ENCODE data around the gene UNC5C. TPM values are rescaled to one million over a fixed set of nuclear protein-coding genes. Genes with fewer than 3 reads are reported as not detected.

The UNC5C gene
- total RNA-seq: not detected

DNA sequence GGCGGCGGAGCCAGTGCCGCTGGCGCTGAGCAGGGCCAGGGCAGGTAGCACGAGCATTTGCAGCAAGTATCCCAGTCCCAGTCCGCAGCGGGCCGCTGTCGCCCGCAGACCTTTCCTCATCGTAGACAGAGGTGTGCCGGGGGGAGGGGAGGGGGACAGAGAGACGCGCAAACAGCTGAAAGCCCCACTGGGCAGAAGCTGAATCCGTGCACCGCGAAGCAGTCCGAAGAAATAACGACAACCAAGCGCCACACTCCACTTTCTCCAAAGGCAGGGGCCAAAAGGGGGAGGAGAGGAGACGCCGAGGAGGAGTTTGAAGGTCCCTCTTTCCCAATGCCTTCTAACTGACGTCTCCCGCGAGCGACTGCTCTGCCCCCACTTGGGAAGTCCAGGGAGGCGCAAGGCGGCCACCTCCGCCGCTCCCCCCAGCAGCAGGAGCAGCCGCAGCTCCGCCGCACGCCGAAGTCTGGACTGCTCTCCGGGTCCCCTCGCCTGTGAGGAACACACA lies at the start of gene UNC5C:
Gene UNC5C, minus strand, starts transcription at position 236 of the 508 bp plus-strand sequence.
- POLR2A ChIA-PET: no interaction called here
- Mint-ChIP-seq H3K27me3 (peaks cover 50% of the 10 kb centered on the region), H3K4me3 (peak within 1 kb of the TSS; percentile 69), H3K27ac (no peak within 1 kb of the TSS), H3K36me3 (no peaks in the 10 kb centered on the region), H3K9me3 (no peaks in the 10 kb centered on the region), H3K4me1 (ENCODE audit: low read depth) (peaks cover 8% of the 10 kb centered on the region)
- no peak for DNase-seq
- CTCF ChIA-PET: interaction anchor here (0.6 kb wide), 1 partner anchor 319 kb away, joined by 3 read pairs; no protein-coding TSS in a partner anchor
- intact Hi-C loops (cut with micrococcal nuclease): no loop called here

DNA sequence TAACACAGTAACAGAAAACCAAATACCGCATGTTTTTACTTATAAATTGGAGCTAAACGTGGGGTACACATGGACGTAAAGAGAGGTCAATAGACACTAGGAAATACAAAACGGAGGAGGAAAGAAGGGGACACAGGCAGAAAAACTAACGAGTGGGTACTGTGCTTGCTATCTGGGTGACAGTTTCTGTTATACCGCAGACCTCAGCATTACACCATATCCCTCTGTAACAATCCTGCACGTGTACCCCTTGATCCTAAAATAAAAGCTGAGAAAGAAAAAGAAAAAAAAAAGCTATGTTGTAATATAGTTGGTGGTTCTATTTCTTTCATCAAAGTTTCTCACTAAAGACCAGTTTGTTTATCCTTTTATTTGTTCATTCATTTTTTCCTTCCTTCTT lies 47.9 kb upstream of the UNC5C start:
- no peak for DNase-seq
- Mint-ChIP-seq H3K4me1 (ENCODE audit: low read depth) (peaks cover 4% of the 10 kb centered on the region), H3K27ac (no peak overlapping the region), H3K4me3 (no peak overlapping the region), H3K9me3 (no peaks in the 10 kb centered on the region), H3K27me3 (no peaks in the 10 kb centered on the region), H3K36me3 (no peaks in the 10 kb centered on the region)
- ChIA-PET POLR2A (no interaction called here), CTCF (no interaction called here)
- intact Hi-C loops (cut with micrococcal nuclease): no loop called here

DNA sequence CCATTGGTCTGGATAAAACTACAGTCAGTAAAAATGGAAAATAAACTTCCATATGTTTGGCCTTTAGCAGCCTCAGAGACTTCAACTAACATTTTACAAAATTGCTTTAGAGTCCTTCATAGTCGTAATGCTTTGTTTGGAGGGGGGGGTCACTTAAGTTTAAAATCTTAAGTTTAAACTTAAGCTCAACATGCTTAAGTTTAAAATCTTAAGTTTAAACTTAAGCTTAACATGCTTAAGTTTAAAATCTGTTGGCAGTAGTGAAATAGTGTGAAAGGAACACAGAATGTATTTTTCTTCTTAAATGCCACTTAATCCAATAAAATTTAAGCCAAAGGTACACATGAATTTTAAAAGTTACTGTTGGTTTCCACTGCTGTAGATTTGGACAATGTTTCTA lies 45.9 kb upstream of the UNC5C start:
- DNase-seq: no peak
- POLR2A ChIA-PET: no interaction called here

DNA sequence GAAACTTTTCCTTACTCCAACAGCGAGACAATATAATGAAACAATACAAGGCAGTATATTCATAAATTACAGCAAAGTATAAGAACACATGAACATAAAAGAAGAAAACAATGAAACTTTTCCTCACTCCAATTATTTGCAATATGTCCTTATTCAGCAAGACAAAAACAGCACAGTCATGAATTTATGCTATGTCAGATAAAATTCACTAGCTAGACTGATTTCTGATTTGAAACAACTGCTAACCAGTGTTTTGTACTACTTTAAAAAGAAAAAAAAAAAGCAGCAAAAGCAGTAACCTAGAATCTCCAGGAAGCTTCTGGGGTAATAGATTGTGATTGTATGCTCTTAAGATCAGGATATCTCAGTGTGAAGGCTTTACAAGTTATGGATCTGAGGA lies 45.2 kb upstream of the UNC5C start:
- ChIA-PET POLR2A (no interaction called here), CTCF (interaction anchor here (0.6 kb wide), 1 partner anchor 22 kb away, joined by 3 read pairs; no protein-coding TSS in a partner anchor)
- H3K4me1 Mint-ChIP-seq (ENCODE audit: low read depth): no peaks in the 10 kb centered on the region
- no peaks in the 10 kb centered on the region for H3K9me3 Mint-ChIP-seq
- H3K27me3 Mint-ChIP-seq: no peaks in the 10 kb centered on the region
- DNase-seq: no peak
- no peaks in the 10 kb centered on the region for H3K36me3 Mint-ChIP-seq
- H3K4me3 Mint-ChIP-seq: no peak overlapping the region
- no peak overlapping the region for H3K27ac Mint-ChIP-seq
- intact Hi-C loops (cut with micrococcal nuclease): no loop called here

More for the DNA sequence above, 45.9 kb upstream of the UNC5C start:
- no peaks in the 10 kb centered on the region for H3K27me3 Mint-ChIP-seq
- no peaks in the 10 kb centered on the region for H3K9me3 Mint-ChIP-seq
- no peaks in the 10 kb centered on the region for H3K4me1 Mint-ChIP-seq (ENCODE audit: low read depth)
- no peak overlapping the region for H3K27ac Mint-ChIP-seq
- CTCF ChIA-PET: interaction anchor here (0.6 kb wide), 1 partner anchor 21 kb away, joined by 3 read pairs; no protein-coding TSS in a partner anchor
- H3K36me3 Mint-ChIP-seq: no peaks in the 10 kb centered on the region
- intact Hi-C loops (cut with micrococcal nuclease): no loop called here
- no peak overlapping the region for H3K4me3 Mint-ChIP-seq

DNA sequence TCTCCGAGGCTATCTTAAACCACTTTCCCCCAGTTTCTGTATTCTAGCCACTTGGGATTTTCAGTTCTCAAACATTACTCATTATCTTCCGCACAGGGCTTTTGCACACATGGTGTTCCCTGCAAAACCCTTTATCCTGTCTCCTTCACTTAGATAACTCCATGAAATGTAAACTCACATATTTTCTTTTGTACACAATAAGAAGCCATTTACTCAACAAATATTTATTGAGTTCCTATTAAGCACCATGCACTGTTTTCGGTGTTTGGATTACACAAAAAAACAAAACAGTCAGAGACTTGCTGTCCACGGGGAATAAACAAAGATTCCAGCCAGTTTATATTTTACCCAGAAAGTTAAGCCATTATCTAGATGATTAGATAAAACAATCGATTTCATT lies 42.5 kb upstream of the UNC5C start:
- intact Hi-C loops (cut with micrococcal nuclease): no loop called here

DNA sequence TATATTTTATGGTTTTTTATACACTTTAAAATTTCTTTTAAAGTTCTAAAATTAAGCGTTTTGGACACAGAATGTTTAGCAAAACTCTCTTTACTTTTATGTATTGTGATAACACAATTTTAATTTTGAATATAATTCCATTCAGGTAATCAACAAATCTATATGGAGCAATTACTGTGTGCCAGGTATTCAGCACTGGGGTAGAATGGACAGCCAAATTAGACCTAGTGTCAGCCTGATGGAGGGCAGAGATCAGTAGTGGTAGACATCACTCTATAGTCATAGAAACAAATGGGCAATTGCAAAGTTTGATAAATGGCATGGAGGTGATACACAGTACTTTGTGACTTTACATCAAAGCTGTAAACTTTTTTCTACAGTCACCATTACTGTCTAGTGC lies 41.8 kb upstream of the UNC5C start:
- ChIA-PET POLR2A (no interaction called here), CTCF (no interaction called here)
- no peaks in the 10 kb centered on the region for H3K9me3 Mint-ChIP-seq
- intact Hi-C loops (cut with micrococcal nuclease): no loop called here
- H3K27me3 Mint-ChIP-seq: no peaks in the 10 kb centered on the region
- H3K27ac Mint-ChIP-seq: no peak overlapping the region
- H3K4me3 Mint-ChIP-seq: no peak overlapping the region
- H3K4me1 Mint-ChIP-seq (ENCODE audit: low read depth): no peaks in the 10 kb centered on the region
- DNase-seq: no peak
- H3K36me3 Mint-ChIP-seq: no peaks in the 10 kb centered on the region

More for the DNA sequence above, 42.5 kb upstream of the UNC5C start:
- no peaks in the 10 kb centered on the region for H3K9me3 Mint-ChIP-seq
- H3K27ac Mint-ChIP-seq: no peak overlapping the region
- no peaks in the 10 kb centered on the region for H3K27me3 Mint-ChIP-seq
- ChIA-PET POLR2A (no interaction called here), CTCF (no interaction called here)
- no peak for DNase-seq
- H3K4me3 Mint-ChIP-seq: no peak overlapping the region
- H3K4me1 Mint-ChIP-seq (ENCODE audit: low read depth): no peaks in the 10 kb centered on the region
- no peaks in the 10 kb centered on the region for H3K36me3 Mint-ChIP-seq

DNA sequence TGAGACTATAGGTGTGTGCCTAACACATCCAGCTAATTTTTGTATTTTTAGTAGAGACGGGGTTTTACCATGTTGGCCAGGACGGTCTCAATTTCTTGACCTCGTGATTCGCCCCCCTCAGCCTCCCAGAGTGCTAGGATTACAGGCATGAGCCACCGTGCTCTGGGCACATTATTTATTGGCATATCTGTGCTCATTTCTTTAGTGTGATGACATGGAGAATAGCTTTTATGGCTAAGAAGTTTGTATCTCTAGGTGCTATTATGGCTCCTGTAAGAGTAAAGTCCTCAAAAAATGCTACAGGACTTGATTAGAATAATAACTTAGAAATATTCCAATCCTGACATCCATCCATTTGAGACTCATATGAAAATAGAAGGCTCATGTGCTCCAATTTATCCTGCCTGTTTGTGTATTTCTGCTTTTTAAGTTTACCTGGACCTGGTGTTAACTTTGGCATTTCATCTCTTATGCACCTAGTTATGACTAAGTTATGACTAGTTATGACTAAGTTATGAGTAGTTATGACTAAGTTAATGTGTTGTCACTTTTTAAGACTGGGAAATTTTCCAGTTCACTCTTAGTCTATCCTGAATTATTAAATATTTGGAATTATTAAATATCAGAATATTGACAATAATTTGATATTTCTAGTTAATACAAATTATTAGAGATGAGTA lies 36.4 kb upstream of the UNC5C start:
- Mint-ChIP-seq H3K9me3 (no peaks in the 10 kb centered on the region), H3K4me1 (ENCODE audit: low read depth) (no peaks in the 10 kb centered on the region), H3K27me3 (no peaks in the 10 kb centered on the region), H3K36me3 (no peaks in the 10 kb centered on the region), H3K27ac (no peak overlapping the region), H3K4me3 (no peak overlapping the region)
- no peak for DNase-seq
- CTCF ChIA-PET: no interaction called here
- POLR2A ChIA-PET: no interaction called here
- intact Hi-C loops (cut with micrococcal nuclease): no loop called here

DNA sequence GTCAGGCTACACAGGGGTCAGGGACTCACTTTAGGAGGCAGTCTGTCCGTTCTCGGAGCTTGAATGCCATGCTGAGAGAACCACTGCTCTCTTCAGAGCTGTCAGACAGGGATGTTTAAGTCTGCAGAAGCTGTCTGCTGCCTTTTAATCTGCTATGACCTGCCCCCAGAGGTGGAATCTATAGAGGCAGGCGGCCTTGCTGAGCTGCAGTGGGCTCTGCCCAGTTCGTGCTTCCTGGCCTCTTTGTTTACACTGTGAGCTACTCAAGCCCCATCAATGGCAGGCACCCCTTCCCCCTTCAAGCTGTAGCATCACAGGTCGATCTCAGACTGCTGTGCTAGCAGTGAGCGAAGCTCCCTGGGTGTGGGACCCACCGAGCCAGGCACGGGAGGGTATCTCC lies 31.5 kb upstream of the UNC5C start:
- no peak for DNase-seq
- Mint-ChIP-seq H3K9me3 (peaks cover 34% of the 10 kb centered on the region), H3K4me1 (ENCODE audit: low read depth) (no peaks in the 10 kb centered on the region), H3K36me3 (peaks cover 3% of the 10 kb centered on the region), H3K4me3 (no peak overlapping the region), H3K27ac (no peak overlapping the region), H3K27me3 (no peaks in the 10 kb centered on the region)
- CTCF ChIA-PET: no interaction called here
- intact Hi-C loops (cut with micrococcal nuclease): no loop called here
- POLR2A ChIA-PET: no interaction called here

DNA sequence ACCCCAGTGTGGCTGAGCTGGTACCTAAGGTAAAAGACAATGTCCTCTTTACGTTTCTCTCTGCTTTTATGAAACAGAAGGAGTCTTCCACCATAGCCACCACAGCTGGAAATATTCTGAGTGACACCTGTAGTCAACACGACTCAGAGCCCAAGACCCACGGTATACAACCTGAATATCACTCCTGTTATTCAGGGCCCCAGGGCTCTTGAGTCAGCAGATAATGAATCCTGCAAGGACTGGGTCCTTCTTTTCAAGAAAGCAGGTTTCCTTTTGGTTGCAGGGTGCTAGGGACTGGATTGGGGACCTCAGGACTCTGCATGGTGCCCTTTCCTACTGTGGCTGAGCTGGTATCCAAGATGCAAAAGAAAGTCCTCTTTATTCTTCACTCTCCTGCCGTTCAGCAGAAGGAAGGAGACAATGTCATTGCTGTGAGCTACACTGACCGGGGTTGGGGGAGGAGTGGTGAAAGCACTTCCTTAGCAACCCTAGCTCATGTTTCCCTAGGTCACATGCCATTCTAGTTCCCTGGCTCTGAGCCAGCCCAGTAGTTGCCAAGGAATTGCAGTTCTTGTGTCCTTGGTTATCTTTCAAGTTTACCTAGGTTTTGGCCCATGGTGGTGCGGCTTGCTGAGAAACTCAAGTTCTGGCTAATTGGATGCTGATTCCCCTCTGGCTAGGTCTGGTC lies 23.7 kb upstream of the UNC5C start:
- Mint-ChIP-seq H3K4me1 (ENCODE audit: low read depth) (no peaks in the 10 kb centered on the region), H3K9me3 (peaks cover 21% of the 10 kb centered on the region), H3K27me3 (no peaks in the 10 kb centered on the region), H3K27ac (no peak overlapping the region), H3K4me3 (no peak overlapping the region), H3K36me3 (peaks cover 3% of the 10 kb centered on the region)
- no peak for DNase-seq
- POLR2A ChIA-PET: no interaction called here
- intact Hi-C loops (cut with micrococcal nuclease): no loop called here
- CTCF ChIA-PET: interaction anchor here (0.8 kb wide), 1 partner anchor 9 kb away, joined by 3 read pairs; no protein-coding TSS in a partner anchor

DNA sequence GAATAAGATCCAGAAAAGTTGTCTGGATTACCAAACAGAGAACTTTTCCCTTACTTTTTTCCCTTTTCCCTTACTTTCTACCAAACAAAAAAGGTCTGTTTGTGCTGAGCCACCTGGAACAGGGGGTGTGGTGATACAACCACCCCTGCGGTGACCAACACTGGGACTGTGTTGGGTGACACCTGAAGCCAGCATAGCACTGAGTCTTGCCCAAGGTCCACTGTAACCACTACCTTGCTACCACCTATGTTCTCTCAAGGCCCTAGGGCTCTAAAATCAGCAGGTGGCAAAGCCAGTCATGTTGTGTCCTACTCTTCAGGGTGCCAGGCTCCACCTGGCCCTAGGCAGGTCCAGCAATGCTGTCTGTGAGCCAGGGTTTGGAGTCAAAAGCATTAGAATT lies 22.8 kb upstream of the UNC5C start:
- peaks cover 3% of the 10 kb centered on the region for H3K36me3 Mint-ChIP-seq
- peaks cover 18% of the 10 kb centered on the region for H3K9me3 Mint-ChIP-seq
- no peak overlapping the region for H3K4me3 Mint-ChIP-seq
- CTCF ChIA-PET: no interaction called here
- H3K4me1 Mint-ChIP-seq (ENCODE audit: low read depth): no peaks in the 10 kb centered on the region
- no peak for DNase-seq
- intact Hi-C loops (cut with micrococcal nuclease): no loop called here
- POLR2A ChIA-PET: no interaction called here
- H3K27me3 Mint-ChIP-seq: no peaks in the 10 kb centered on the region
- H3K27ac Mint-ChIP-seq: no peak overlapping the region

DNA sequence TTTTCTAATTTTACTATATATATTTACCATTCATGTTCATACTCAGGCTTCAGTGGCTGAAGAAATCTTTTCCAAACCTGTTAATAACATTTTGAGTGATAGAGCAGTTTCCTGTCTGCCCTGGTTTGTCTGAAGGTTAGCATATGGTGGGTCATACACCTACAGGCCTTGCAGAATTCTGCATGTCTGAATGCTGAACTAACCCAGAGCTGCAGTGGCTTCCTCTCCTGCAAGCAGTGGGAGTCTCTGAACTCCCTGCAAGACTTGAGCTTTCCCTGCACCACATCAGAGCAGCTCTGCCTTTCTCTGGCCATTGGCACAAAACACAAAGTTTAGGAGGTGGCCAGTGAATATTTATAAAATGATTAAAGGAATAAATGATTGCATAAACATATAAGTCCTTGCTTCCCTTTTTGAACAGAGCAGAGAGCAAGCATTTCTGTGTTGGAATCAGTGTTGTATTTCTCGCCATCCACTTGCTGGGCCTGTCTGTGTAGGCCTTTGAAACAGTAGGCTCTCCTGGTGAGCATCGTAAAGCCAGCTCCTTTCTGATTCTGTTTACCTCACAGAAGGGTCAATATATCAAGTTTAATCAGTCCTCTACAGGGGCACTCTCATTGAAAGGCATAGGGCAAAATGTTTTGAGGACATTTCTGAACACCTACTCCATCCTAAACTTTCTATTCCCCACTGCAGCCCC lies 15.0 kb upstream of the UNC5C start:
- Mint-ChIP-seq H3K4me1 (ENCODE audit: low read depth) (no peaks in the 10 kb centered on the region), H3K27me3 (no peaks in the 10 kb centered on the region), H3K27ac (no peak overlapping the region), H3K4me3 (no peak overlapping the region), H3K9me3 (peaks cover 7% of the 10 kb centered on the region), H3K36me3 (no peaks in the 10 kb centered on the region)
- intact Hi-C loops (cut with micrococcal nuclease): no loop called here
- ChIA-PET CTCF (no interaction called here), POLR2A (no interaction called here)
- DNase-seq: no peak

DNA sequence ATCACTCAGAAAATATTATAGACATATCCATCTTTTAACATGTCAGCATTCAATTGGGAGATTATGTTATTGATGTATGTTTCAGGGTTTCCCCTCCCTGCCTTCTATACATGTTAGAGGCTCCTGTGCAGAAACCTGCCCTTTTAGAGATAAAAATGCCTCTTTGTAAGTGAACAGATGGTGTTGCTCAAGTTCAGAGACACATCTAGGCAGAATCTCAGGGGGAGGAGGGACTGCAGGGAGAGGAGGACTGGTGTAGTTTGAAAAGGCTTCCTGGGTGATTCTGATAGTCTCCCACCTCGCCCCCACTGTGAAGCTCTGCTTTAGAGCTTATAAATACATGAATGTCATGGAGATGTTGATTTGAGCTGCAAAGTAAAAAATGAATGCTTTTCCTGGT lies 12.0 kb upstream of the UNC5C start:
- H3K4me1 Mint-ChIP-seq (ENCODE audit: low read depth): no peaks in the 10 kb centered on the region
- ChIA-PET CTCF (no interaction called here), POLR2A (no interaction called here)
- no peak overlapping the region for H3K4me3 Mint-ChIP-seq
- no peaks in the 10 kb centered on the region for H3K36me3 Mint-ChIP-seq
- H3K9me3 Mint-ChIP-seq: peaks cover 3% of the 10 kb centered on the region
- DNase-seq: no peak
- H3K27me3 Mint-ChIP-seq: no peaks in the 10 kb centered on the region
- H3K27ac Mint-ChIP-seq: no peak overlapping the region
- intact Hi-C loops (cut with micrococcal nuclease): no loop called here
